Activated T-cell treated with anti-CD3 and anti-CD28 coated beads for 1 hour (primary cell): ENCODE data around the gene PDAP1.
A peak's percentile ranks its signal among the peaks of the same experiment; 100 is the strongest.
"Not testable (repeated sequence)": the region's sequence is repeated elsewhere in the genome, so short reads cannot be mapped to it uniquely, and the experiment has no call there.

Source experiments
- DNase-seq: peaks from one replicate; pipeline ENCODE4 v3.0.0-alpha.2; 2020; ENCODE audit warnings: low read depth

Gene PDAP1

DNA sequence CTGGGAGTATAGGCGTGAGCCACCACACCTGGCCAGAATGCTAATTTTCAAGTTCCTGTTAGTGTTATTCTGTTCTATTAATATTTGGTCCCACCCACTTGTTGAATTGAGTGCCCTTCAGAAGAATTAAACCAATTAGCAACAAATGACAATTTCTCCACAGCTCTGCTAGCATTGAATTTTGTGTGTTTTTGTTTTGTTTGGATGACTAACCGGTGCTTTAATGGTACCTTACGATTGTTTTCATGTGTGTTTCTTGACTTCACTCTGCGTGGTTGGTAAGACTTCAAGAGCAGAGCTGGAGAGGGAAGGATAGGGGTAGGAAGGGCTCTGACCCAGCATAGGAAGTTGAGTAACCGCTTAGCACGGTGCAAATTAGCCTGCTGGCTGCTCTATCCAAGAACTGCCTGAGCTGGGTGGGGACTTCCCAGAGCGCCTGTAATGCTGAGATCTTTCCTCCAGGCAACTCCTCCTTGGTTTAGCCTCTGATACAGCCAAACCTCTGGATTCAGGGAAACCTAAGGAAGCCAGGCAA lies 29.3 kb downstream of the PDAP1 start:
- DNase-seq: no peak

- peak; percentile 41 for DNase-seq
Measured at GRCh38 chr7:99375070-99375807, 33.2 kb downstream of the PDAP1 start.

DNA sequence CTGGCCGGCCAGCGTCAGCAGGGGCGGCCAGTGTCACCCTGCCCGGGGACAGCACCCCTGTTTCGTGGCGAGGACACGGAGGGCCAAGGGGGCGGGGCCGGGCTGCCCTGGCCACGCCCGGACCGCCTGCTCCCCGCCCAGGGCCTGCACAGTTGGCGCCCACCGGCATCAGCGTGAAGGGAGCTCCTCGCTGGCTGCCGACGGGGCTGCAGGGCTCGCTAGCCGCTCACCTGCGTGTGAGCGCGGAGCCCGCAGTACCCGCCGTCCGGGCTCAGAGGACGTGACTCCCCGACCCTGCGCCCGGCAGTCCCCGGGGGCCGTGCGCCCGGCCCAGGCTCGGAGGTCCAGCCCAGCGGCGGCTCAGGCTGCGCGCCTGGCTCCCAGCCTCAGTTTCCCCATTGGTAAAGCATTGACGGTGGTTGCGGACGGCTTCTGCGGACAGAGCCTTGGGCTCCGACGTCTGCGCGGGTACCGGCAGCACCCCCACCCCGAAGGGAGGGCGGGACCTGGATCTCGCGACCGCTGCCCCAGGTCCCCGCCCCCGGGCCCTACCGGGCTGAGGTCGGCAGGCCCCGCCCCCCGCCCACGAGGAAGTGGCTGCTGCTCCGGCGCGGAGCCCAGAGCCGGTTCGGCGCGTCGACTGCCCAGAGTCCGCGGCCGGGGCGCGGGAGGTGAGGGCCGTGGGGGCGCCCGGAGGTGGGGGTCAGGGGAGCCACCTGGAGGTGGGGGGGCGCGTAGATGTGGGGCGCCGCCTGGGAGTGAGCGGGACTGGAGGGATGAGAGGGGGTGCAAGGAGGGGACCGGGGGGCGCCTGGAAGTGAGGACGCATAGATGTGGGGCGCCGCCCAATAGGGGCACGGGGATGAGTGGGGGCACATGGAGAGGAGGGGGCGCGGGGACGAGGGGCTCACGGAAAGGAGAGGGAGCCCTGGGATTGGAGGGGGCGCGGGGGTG lies 34.0 kb downstream of the PDAP1 start, which contains the start of gene ARPC1B:
Gene ARPC1B (plus strand): TSS at position 620 of the 954 bp plus-strand sequence. CDS start 10,985 bp downstream, outside the sequence.
- peak; percentile 79 for DNase-seq

DNA sequence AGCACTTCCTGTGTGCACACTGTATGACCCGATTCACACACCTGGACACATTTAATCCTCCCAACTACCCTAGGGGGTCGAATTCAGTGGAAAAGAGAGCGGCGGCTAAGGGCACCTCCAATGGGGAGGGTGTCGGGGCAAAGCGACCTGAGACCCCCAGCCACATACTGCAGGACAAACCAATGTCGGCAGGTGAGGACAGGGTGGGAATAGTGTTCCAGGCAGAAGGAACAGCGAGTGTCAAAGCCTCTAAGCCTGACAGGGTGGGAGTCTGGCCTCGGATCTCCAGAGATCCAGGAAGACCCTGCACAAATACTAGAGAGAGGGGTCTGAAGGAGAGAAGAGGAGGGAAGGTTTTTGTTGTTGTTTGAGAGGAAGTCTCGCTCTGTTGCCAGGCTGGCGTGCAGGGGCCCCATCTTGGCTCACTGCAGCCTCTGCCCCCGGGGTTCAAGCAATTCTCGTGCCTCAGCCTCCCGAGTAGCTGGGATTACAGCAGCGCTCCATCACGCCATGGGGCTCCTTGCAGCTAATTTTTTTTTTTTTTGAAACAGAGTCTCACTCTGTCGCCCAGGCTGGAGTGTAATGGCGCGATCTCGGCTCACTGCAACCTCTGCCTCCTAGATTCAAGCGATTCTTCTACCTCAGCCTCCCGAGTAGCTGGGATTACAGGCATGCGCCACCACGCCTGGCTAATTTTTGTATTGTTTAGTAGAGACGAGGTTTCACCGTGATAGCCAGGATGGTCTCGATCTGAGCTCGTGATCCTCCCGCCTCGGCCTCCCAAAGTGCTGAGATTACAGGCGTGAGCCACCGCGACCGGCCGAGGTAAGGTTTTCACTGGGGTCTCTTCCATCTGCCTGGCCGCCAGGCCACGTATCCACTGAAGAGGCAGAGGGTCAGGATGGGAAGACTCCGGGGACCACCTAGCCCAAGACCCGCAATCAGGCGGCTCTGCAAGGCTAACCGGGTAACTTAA lies 35.0 kb downstream of the PDAP1 start:
- no peak for DNase-seq

GRCh38 chr7:99372275-99373090 lies 35.9 kb downstream of the PDAP1 start:
- no peak for DNase-seq

GRCh38 chr7:99371376-99371920 lies 36.9 kb downstream of the PDAP1 start:
- no peak for DNase-seq

DNA sequence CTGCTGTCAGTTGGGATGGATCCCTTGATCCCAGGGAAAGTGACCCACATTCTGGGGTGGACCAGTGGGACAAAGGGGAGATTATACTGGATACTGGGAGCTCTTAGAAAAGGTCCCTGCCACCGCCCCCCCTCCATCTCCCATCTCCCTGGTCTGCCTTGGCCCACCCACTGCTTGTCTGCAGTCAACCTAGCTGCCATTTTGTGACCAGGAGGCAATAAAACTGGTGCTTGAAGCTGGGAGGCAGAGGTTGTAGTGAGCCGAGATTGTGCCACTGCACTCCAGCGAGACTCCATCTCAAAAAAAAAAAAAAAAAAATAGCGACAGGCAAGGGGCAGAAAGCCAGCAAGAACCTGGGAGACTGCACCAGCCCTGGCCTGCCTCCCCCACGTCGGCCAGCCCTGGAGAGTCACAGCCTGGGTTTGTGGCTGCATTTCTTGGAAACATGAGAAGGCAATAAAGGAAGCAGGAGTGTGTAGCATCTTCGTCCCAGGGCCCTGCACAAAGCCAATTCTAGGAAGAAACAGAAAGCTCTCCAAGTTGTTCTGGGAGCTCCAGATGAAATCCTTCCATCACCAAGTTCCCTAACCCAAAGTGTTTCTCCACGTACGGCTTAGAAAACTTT lies 38.5 kb downstream of the PDAP1 start:
- DNase-seq: no peak

DNA sequence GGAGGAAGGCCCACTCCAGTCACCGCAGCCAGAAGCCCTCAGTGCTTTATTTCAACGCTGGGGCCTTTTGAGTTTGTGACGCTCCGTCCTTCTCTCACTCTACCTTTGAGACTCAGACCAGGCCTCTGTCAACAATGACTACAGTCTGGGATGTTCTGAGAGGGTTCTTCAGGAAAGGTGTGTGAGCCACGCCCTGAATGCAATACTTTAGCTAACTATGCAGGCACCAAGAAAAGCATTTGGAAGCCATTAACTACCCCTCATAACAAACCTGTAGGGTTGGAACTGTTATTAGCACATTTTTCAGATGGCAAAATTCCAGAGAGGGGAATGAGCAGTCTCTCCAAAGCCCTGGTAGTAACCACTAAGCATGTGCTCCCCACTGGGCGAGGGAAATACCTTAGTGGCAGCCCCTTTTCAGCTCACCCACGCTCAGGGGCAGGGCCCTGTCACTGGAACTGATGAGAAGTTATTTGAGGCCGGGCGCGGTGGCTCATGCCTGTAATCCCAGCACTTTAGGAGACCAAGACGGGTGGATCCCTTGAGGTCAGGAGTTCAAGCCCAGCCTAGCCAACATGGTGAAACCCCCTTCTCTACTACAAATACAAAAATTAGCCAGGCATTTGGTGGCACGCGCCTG lies 39.5 kb downstream of the PDAP1 start:
- DNase-seq: no peak

DNA sequence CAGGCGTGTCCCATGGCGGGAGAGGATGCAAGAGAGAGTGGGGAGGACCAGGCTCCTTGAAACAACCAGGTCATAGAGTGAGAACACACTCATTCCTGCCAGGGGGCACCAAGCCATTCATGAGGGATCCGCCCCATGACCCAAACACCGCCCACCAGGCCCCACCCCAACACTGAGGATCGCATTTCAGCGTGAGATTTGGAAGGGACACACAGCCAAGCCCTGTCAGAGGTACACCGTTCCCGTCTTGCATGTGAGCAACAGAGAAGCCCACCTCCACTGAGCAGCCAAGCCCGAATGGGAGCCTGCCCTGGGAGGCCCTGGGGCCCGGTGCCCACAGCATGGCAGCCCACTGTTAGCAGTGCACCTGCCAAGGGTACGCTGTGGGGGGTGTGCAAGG lies 41.8 kb downstream of the PDAP1 start:
- DNase-seq: no peak

- peak; percentile 70 for DNase-seq
Measured at GRCh38 chr7:99365318-99366141, 42.9 kb downstream of the PDAP1 start.

- DNase-seq: no peak
Measured at GRCh38 chr7:99363286-99363685, 45.1 kb downstream of the PDAP1 start.

GRCh38 chr7:99362801-99363200 lies 45.6 kb downstream of the PDAP1 start:
- DNase-seq: no peak

- no peak for DNase-seq
Measured at GRCh38 chr7:99359465-99360154, 48.8 kb downstream of the PDAP1 start.

DNA sequence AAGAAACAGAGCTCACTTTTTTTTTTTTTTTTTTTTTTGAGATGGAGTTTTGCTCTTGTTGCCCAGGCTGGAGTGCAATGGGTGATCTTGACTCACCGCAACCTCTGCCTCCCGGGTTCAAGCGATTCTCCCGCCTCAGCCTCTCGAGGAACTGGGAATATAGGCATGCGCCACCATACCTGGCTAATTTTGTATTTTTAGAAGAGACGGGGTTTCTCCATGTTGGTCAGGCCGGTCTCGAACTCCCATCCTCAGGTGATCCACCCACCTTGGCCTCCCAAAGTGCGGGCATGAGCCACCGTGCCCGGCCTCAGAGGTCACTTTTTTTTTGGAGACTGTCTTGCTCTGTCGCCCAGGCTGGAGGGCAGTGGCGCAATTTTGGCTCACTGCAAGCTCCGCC lies 49.9 kb downstream of the PDAP1 start:
- DNase-seq: not testable (repeated sequence)

GRCh38 chr7:99357701-99358490 lies 50.5 kb downstream of the PDAP1 start:
- DNase-seq: no peak

GRCh38 chr7:99355098-99355497 lies 53.3 kb downstream of the PDAP1 start:
- DNase-seq: no peak

- no peak for DNase-seq
Measured at GRCh38 chr7:99352247-99352646, 56.1 kb downstream of the PDAP1 start.
